Fibroblast of skin of left biceps (primary cell): ENCODE results near the gene EFNA2.
A peak's percentile ranks its signal among the peaks of the same experiment; 100 is the strongest.

Experiments used
- DNase-seq, 2 experiments: peaks; one replicate each; pipeline ENCODE4 v3.0.0-alpha.2; 2013; ENCODE audit warnings: low read depth in 2 of 2

The EFNA2 gene

GRCh38 chr19:1272423-1273262 lies 13.0 kb upstream of the EFNA2 start:
- DNase-seq = no peak

DNA sequence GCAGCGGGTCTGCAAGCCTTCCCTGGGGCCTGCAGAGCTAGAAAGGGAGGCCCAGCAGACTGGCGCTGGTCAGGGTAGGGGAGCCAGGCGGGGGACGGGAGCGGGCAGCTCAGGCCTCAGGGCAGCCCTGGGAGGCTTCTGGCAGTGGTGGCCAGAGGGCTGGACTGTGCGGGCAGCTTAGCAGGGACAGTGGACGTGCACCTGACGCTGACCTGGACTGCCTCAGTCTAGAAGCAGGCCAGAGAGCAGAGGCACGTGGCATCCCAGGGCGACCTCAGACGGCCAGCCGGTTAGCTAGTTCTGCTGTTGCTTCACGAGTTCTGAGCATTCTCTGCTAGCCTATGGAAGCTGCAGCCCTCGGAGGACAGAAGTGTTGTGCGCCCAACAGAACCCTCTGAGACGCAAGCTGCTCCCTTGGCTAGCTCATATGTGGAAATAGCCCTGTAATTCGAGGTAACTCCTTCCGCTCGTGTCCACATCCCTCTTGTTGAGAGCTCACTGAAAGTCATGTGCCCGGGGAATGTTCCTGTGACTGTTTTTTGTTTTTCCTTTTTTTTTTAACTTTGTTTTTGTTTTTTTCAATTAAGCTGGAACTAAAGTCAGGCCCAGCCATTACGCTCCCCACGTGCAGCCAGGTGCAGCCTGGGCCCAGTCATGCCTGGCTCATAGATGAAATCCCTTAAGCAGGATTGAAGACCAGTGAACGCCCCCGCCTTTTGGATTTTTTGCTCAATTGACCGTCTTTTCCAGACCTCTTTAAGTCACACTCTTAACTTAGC lies 12.2 kb upstream of the EFNA2 start:
- no peak for DNase-seq

DNA sequence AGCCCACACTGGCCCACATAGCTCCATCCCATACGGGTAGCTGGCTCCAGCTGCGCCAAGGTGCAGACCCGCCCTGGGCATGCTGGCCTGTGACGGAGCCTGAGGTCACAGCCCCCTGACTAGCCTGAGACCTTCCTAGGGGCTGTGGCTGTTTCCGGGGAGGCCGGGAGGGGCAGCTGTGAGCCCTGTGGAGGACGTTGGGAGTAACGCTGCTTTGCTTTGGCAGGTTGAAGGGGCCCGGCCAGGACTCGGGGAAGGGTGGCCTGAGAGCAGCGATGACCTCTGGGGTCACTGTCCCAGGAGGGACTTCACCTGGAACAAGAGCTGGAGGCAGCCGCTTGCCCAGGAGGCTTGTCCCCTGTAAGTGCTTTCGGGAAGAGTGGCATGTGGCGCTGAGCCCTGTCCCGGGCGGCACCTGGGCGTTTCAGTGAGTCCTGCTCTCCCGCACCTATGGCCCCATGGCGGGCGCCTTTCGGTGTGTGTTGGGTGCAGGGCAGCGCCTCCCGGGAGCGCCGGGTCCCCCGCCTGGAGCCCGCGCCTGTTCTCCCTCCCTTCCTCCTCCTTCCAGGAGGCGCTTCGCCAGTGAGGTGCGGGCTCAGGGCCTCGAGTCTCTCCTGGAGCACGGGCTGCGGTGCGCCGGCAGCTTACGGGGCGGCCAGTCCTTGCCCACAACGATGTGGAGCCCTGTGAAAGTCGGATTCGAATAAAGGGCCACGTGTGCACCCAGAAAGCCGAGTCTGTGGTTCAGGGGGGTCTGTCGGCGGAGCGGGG lies 11.4 kb upstream of the EFNA2 start:
- DNase-seq = no peak

DNA sequence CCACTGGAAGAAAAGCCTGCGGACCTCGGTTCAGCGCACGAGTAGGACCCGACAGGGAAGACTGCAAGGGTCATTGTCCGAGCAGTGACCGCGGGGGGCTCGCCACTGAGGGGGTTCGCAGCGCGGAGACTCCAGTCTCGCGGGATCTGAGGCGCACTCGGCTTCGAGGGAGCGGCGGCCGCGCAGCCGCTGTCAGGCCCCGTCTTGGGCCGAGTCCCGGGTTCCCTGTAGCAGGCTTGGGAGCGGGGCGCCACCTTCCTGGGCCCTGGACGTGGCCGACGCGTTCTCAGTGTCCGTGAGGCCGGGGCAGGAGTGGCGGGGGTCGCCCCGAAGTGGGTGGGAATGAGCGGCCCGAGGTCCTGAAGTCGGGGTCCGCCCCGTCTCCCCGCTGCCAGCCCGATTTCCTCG lies 10.8 kb upstream of the EFNA2 start:
- no peak for DNase-seq

- peak; percentile 91 to 92 for DNase-seq
These were observed 10.3 kb upstream of the EFNA2 start, which contains the start of gene FAM174C for GRCh38 chr19:1275260-1275975. Gene FAM174C, plus strand, starts transcription at chr19:1275530. Its CDS starts 20 bp downstream, at chr19:1275550.

GRCh38 chr19:1275976-1276627 lies 9.6 kb upstream of the EFNA2 start:
- no peak for DNase-seq

GRCh38 chr19:1276628-1277022 lies 9.0 kb upstream of the EFNA2 start:
- no peak for DNase-seq

- DNase-seq = no peak
These were observed 8.6 kb upstream of the EFNA2 start for GRCh38 chr19:1277061-1277460.

GRCh38 chr19:1278074-1278473 lies 7.6 kb upstream of the EFNA2 start:
- DNase-seq = no peak

DNA sequence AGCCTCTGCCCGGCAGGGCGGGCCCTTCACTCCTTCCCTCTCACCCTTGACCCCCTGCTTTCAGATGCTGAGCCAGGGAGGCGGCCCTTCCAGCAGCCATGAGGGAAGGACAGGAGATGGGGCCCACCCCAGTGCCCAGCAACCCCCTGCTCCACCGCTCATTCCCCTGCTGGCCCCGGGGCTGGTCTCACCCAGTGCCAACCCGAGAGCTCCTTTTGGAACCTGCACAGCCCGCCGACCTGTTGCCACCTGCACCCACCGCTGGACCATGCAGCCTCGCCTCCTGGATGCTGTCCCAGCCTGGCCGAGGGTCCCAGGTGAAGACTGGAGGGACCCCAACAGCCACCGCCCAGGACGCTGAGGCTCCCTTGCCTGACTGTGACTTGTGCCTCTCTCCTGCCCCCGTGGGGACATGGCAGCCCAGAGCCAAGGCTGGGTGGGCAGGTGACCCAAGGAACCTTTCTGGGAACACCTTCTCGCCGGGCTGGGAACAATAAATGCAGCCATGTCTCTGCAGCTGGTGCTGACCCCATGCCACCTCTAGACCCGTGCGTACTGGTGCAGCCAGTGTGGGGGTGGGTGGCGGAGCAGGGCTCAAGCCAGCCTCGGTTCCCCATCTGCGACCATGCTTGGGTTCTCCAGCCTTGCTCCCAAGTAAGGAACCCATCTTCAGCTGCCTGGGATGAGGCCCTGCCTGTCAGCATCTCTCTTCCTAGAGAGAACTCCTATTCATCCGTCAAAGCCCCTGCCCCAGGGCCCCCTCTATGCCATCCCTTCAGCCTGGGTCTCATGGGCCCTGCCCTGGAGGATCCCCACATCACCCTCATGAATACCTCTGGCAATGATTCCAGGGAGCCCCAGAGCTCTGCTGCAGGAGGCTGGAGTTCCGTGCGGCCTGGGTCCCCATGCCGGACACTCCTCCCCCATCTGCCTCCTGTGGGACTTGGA lies 6.7 kb upstream of the EFNA2 start:
- no peak for DNase-seq

DNA sequence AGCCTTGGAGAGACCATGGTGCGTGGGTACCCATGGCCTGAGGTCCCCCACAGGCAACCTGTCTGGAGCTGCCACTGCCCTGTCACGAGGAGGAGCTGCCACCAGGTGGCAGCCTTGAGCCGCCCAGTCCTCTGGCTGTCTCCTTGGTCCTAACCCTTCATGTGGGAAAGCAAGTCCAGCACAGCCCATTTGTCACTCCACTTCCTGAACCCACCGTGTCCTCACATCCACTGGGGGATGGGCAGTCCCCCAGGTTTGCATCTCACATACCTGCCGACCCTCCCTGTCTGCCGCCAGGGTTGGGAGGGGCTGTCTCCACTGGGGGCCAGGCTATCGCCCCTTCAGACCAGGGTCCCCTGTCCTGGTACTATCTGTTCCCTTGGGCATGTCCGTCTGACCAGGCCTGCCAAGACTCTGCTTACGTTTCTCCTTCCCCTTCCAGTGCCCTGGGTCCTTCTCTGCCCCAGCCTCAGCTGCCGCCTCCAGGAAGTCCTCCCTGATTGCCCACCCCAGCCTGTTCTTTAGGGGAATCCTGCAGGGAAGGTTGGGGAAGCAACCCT lies 5.8 kb upstream of the EFNA2 start:
- DNase-seq = no peak

- no peak for DNase-seq
These were observed 4.8 kb upstream of the EFNA2 start for GRCh38 chr19:1280636-1281568.

- DNase-seq = no peak
These were observed 3.9 kb upstream of the EFNA2 start for GRCh38 chr19:1281569-1282287.

GRCh38 chr19:1282588-1283206 lies 3.0 kb upstream of the EFNA2 start:
- DNase-seq = no peak

GRCh38 chr19:1283207-1283916 lies 2.3 kb upstream of the EFNA2 start:
- no peak for DNase-seq

- DNase-seq = no peak
These were observed 1.8 kb upstream of the EFNA2 start for GRCh38 chr19:1283917-1284292.
